Activated naive CD4-positive, alpha-beta T cell treated with anti-CD3 and anti-CD28 coated beads, Interleukin-2, amount 50 U/mL, for 72 hours (primary cell): Measurements from ENCODE around the gene SVIL. TPM values are rescaled to one million over a fixed set of nuclear protein-coding genes. Genes with fewer than 3 reads are reported as not detected.

Experiments used
- ATAC-seq, 2 donors: fragments of 150-1000 bp; cut with Tn5 transposase; 2 replicates each; pipeline ENCODE4 v1.10.0; 2021; ENCODE audit warnings: mild to moderate bottlenecking in 2 of 2, moderate library complexity in 2 of 2
- DNase-seq, 2 donors: peaks; one replicate each; pipeline ENCODE4 v3.0.0; 2021 to 2022; ENCODE audit warnings: low spot score in 2 of 2
- H3K27ac Mint-ChIP-seq, 2 donors: one replicate each; pipeline ENCODE4 v1.8.0; 2022; ENCODE audit warnings: mild to moderate bottlenecking in 2 of 2, mixed read lengths in 2 of 2
- H3K36me3 Mint-ChIP-seq, 2 donors: one replicate each; pipeline ENCODE4 v1.8.0; 2022; ENCODE audit warnings: mixed read lengths in 2 of 2
- H3K9me3 Mint-ChIP-seq, 2 donors: one replicate each; pipeline ENCODE4 v1.8.0; 2022; ENCODE audit warnings: mixed read lengths in 2 of 2
- total RNA-seq, 2 donors: library from RNA; stranded (reverse); gene quantifications; one replicate each; pipeline ENCODE4 v1.2.3, GENCODE V29; 2022

Gene SVIL
- total RNA-seq: 10 to 100 TPM in 1 of 2 donors, 1 to 10 TPM in 1; 7.4 to 12.4 TPM

DNA sequence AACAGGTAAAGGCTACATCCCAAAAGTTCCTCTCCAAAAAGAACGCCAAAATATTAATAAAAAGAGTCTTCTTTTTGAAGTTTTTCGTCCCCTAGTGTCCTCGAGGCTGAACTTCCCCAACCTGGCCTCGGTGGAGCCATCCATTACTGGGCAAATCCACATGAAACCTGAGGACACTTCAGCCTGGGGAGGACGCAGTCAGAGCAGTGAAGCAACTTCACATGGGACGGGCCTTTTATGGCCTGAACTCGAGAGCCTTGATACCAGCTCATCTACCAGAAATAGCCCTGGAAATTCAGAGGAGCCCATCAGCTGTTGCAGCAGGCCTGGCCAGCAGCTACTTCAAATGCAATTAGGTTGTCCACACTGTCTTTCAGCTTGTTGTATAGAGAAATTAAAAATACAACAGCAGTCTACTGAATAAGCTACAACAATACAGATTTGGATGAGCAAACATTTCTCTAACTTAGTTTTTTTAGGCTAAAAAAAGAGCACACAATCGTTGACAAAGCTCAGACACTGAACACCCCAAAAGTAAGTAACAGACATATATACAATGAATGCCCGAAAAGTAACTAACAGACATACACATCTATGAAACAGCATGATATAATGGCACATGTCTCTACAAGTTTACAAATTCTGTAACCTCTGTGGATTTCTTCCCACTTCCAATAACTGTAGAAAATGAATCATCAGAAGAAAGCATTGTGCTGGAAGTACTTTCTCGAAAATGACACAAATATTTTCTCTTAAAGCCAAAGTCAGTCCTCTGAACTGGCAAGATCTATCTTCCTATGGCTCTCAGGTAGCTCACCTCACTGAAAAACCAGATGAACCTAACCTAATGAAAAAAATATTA, at the start of gene SVIL:
Gene SVIL, minus strand, starts transcription at position 208 of the 862 bp plus-strand sequence. CDS start 79,913 bp downstream, outside the sequence.
- Mint-ChIP-seq H3K27ac (peak within 1 kb of the TSS in 1 of 2 donors; percentile 29), H3K9me3 (peaks cover 0 to 7% of the 10 kb centered on the region in 2 donors), H3K36me3 (peaks cover under 1 to 12% of the 10 kb centered on the region in 2 donors)
- ATAC-seq (no peak), DNase-seq (no peak)

GRCh38 chr10:29681676-29682448, 47.1 kb upstream of the SVIL start:
- peak in 1 of 2 donors; percentile 10 for DNase-seq
- peak overlapping the region; percentile 22 to 41 for H3K27ac Mint-ChIP-seq
- ATAC-seq: peak; percentile 88 to 96
- H3K9me3 Mint-ChIP-seq: peaks cover 3 to 24% of the 10 kb centered on the region in 2 donors
- peaks cover 30 to 62% of the 10 kb centered on the region in 2 donors for H3K36me3 Mint-ChIP-seq

DNA sequence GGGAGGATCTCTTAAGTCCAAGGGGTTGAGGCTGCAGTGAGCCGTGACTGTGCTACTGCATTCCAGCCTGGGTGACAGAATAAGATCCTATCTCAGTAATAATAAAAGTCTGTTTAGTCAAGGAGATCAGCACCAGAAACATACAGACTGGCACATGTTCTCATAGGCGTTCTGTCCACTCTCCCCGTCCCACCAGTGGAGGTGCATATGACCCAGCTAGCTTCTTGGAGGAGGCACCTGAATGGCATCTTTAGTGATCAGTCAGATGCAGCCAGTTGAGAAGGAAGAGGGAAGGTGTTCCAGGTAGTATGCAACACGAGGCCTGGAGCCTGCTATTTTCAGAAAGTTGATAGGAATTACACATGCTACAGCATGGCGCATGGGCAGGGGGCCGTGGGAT, 45.3 kb upstream of the SVIL start:
- ATAC-seq: no peak
- peak overlapping the region in 1 of 2 donors; percentile 1 for H3K27ac Mint-ChIP-seq
- no peak for DNase-seq
- H3K9me3 Mint-ChIP-seq: peaks cover 15 to 36% of the 10 kb centered on the region in 2 donors
- peaks cover 34 to 69% of the 10 kb centered on the region in 2 donors for H3K36me3 Mint-ChIP-seq

- DNase-seq (no peak), ATAC-seq (no peak)
- H3K27ac Mint-ChIP-seq: no peak overlapping the region
- H3K9me3 Mint-ChIP-seq: peaks cover 16 to 43% of the 10 kb centered on the region in 2 donors
- peaks cover 24 to 61% of the 10 kb centered on the region in 2 donors for H3K36me3 Mint-ChIP-seq
Measured at GRCh38 chr10:29676732-29677131, 42.0 kb upstream of the SVIL start.

GRCh38 chr10:29675984-29676383, 41.2 kb upstream of the SVIL start:
- DNase-seq (no peak), ATAC-seq (no peak)
- Mint-ChIP-seq H3K9me3 (peaks cover 16 to 40% of the 10 kb centered on the region in 2 donors), H3K27ac (no peak overlapping the region), H3K36me3 (peaks cover 27 to 67% of the 10 kb centered on the region in 2 donors)

DNA sequence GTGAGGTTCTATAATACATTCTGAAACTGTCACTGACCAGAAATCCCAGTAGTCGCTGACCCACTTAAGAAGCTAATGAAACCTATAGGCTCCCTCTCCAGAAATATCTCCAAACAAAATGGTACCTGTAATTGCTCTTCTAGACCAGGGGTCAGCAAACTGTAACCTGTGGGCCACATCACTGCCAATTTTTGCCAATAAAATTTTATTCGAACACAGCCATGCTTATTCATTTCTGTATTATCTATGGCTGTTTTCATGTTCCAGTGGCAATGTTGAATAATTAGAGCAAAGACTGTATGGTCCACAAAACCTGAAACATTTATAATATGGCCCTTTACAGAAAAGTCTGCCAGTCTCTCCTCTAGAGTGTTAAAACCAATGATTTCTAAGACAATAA, 37.2 kb upstream of the SVIL start:
- peaks cover 16 to 37% of the 10 kb centered on the region in 2 donors for H3K9me3 Mint-ChIP-seq
- H3K36me3 Mint-ChIP-seq: peaks cover 37 to 69% of the 10 kb centered on the region in 2 donors
- no peak overlapping the region for H3K27ac Mint-ChIP-seq
- ATAC-seq (no peak), DNase-seq (no peak)

DNA sequence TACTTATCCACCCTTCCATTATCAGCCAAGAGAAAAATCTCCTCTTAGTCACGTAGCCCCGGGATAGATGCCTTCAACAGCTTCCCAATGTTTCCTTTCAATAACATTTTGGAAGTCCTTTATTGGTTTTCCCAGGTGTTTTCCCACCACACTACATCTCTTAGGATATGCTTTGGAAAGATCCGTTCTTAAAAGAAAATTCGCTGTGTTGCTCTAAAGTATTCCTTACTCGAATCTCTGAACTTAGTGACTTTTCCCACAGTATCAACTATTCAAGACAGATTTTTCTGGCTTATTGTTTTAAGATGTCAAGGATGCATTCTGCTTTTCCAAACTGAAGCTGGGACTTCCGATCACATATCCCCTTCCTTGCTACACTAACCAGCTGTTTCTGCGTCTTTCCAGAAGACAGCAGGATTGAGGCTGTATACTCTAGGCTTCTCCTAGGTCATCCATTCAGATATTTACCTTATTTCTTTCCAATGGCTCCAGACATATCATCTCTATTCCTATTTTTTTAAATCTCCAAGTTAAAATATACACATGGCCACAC, 36.5 kb upstream of the SVIL start:
- ATAC-seq (no peak), DNase-seq (no peak)
- H3K9me3 Mint-ChIP-seq: peaks cover 16 to 35% of the 10 kb centered on the region in 2 donors
- H3K36me3 Mint-ChIP-seq: peaks cover 35 to 62% of the 10 kb centered on the region in 2 donors
- no peak overlapping the region for H3K27ac Mint-ChIP-seq

GRCh38 chr10:29670761-29671160, 36.0 kb upstream of the SVIL start:
- Mint-ChIP-seq H3K36me3 (peaks cover 29 to 56% of the 10 kb centered on the region in 2 donors), H3K27ac (no peak overlapping the region), H3K9me3 (peaks cover 11 to 30% of the 10 kb centered on the region in 2 donors)
- DNase-seq: no peak
- no peak for ATAC-seq

DNA sequence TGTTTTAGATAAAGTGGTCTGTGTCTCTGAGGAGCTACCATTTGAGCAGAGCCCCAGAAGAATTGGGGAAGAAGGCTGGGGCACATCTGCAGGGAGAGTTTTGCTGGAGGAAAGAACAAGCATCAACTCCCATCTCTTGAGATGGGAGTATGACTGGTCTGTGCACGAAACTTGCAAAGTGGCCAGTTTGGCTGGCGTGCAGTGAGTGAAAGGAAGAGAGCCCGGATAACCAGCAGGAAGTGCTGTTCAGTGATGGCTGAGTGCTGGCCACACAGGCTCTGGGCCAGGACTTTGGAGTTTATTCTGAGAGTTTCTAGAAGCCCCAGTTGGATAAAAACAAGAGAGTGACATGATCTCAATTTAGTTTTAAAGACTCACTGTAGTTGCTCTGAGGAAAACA, 34.4 kb upstream of the SVIL start:
- Mint-ChIP-seq H3K27ac (no peak overlapping the region), H3K36me3 (peaks cover 17 to 42% of the 10 kb centered on the region in 2 donors), H3K9me3 (peaks cover 0 to 18% of the 10 kb centered on the region in 2 donors)
- ATAC-seq: no peak
- DNase-seq: no peak

GRCh38 chr10:29668628-29669027, 33.9 kb upstream of the SVIL start:
- H3K9me3 Mint-ChIP-seq: peaks cover 0 to 14% of the 10 kb centered on the region in 2 donors

DNA sequence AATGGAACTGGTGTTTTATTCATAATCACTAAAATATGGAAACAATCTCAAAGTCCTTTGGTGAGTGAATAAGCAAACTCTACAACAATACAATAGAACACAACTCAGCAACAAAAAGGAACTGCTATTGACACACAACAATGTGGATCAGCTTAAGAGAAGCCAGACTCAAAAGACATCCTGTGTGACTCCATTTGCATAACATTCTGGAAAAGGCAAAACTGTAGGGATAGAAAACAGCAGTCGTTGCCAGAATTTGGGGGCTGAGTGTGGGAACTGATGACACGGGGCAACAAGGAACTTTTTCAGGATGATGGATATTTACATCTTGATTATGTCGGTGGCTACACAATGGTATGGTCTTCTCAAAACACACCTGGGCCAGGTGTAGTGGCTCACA, 32.4 kb upstream of the SVIL start:
- ATAC-seq (no peak), DNase-seq (no peak)
- Mint-ChIP-seq H3K9me3 (peaks cover 0 to 5% of the 10 kb centered on the region in 2 donors), H3K36me3 (peaks cover 17 to 25% of the 10 kb centered on the region in 2 donors), H3K27ac (no peak overlapping the region)

More at GRCh38 chr10:29668628-29669027, 33.9 kb upstream of the SVIL start:
- Mint-ChIP-seq H3K36me3 (peaks cover 17 to 37% of the 10 kb centered on the region in 2 donors), H3K27ac (no peak overlapping the region)
- DNase-seq (no peak), ATAC-seq (no peak)

DNA sequence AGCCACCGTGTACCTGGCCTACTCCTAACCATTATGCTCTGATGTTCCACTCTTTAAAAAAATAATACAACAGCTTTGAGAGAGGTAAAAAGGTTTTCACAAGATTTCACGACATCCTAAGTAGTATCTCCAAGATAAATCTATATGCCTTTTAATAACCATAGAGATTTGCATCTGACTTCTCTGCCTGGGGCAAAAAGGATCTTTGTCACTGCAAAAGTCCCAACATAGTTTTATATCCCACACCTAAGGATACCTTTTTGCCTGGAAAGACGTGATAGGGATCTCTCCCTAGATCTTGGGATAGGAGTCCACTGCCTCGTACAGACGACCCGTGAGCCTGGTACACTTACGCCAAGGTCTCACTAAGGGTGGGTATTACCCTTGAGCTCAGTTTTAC, 31.4 kb upstream of the SVIL start:
- ATAC-seq: no peak
- no peak for DNase-seq
- H3K9me3 Mint-ChIP-seq: peaks cover 0 to 5% of the 10 kb centered on the region in 2 donors
- no peak overlapping the region for H3K27ac Mint-ChIP-seq
- peaks cover 16 to 19% of the 10 kb centered on the region in 2 donors for H3K36me3 Mint-ChIP-seq

DNA sequence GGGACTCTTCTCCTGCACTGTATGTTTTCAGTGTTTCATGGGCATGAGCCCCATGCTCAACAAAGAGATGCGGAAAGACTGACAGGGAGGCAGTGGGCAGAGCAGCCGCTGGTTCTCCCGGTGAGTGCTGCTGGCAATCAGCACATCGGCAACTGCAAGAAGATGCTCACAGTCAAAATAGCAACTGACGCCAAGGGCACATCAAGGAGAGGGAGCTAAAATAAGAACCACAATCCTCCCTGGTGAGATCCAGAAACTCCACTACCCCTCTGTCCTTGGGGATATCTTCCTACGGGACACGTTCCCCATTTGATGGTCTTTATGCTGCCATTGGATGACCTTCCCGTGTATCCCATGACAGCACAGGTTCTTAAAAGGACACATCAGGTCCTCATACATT, 28.9 kb upstream of the SVIL start:
- ATAC-seq (no peak), DNase-seq (no peak)
- no peak overlapping the region for H3K27ac Mint-ChIP-seq
- H3K36me3 Mint-ChIP-seq: peaks cover 0 to 1% of the 10 kb centered on the region in 2 donors
- H3K9me3 Mint-ChIP-seq: peaks cover 0 to under 1% of the 10 kb centered on the region in 2 donors

DNA sequence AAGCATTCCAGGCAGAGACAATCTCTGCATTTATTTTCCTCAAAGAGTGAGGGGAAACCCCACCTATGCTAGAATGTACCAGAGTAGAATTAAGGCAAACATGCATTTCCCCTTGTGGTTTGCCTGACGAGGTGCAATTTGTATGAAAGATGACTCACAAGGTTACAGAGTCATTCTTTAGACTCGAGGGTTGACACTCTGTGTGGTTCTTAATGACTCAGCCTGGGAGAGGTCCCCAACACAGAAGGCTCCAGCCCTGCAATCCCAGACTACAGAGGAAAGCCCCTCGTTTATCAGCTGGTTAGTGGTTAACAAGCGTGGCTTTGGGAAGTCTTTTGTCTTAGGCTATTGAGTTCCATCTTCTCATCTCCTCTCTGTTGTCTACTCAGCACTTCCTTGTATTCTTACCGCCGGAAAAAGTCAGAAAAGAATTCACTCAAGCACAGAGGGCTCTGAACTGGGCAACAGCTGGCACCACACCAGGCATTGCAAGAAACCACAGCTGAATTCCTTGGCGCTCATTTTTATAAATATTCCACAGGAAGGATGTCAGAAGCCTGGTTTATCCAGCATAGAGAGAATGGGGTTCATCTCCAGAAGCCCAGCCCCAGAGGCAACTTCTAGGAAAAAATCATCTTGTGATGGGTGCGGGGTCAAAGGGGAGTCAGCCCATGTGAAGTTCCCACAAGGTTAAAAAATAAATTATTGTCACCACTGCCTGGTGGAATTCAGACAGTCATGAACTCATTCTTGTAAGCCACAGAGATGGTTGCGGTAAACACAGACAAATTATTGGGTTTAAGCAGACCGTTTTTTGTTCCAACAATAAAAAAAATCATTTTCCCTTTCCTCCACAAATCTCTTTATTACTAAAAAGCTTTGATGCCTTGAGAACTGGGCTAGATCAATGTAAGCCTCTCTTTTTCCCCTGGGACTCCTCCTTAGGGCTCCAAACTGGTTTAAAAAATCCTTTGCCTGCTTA, 24.5 kb upstream of the SVIL start:
- DNase-seq (peak; percentile 51 to 83), ATAC-seq (peak; percentile 98 to 99)
- H3K27ac Mint-ChIP-seq: peak overlapping the region in 1 of 2 donors; percentile 43
- peaks cover 0 to 17% of the 10 kb centered on the region in 2 donors for H3K9me3 Mint-ChIP-seq
- peaks cover 19 to 40% of the 10 kb centered on the region in 2 donors for H3K36me3 Mint-ChIP-seq

DNA sequence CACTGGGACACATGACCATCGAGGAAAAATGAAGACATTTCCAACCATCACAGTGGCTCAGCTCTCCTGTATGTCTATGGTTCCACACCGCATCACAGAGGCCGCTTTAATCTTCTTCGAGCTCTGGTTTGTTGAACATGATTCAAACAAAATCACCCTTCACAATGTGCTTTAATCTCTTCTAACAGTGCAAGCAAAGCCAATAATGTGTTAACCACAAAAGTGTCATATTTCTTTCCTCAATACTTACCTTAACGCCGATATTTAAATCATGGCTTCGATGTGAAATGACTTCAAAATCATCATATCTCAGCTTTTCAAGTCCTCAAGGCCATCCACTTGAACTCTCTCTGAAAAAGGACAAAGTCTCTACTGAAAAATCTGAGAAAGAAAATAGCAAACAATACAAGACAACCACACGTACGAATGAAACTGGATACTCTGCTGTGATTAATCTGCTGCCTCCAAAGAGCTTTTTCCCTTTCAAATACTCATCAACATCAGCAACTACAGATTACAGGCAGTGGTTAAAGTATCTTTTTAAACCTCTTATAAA, 23.0 kb upstream of the SVIL start:
- peaks cover 0 to 17% of the 10 kb centered on the region in 2 donors for H3K9me3 Mint-ChIP-seq
- peaks cover 25 to 46% of the 10 kb centered on the region in 2 donors for H3K36me3 Mint-ChIP-seq
- H3K27ac Mint-ChIP-seq: peak overlapping the region in 1 of 2 donors; percentile 43
- ATAC-seq (no peak), DNase-seq (no peak)
